NB4 (cell line): ENCODE measurements around the gene STK10.

Experiments used
- DNase-seq: peaks from one replicate; pipeline ENCODE4 v3.0.0; 2010; ENCODE audit warnings: low read depth
- H3K4me3 ChIP-seq: one replicate; pipeline ENCODE4 v1.5.1; 2011; ENCODE audit warnings: mild to moderate bottlenecking, low read depth, low read length, moderate library complexity
- MAX ChIP-seq: IDR thresholded peaks from 2 replicates; pipeline ENCODE4 v1.6.1; 2011; ENCODE audit warnings: low read depth, low read length
- MYC ChIP-seq: IDR thresholded peaks from 2 replicates; pipeline ENCODE4 v1.6.1; 2011; ENCODE audit warnings: low read depth, low read length
- POLR2A ChIP-seq: IDR thresholded peaks from 2 replicates; pipeline ENCODE4 v1.6.1; 2011; ENCODE audit warnings: mild to moderate bottlenecking; ENCODE audit not compliant: insufficient read length; ENCODE audit errors: extremely low read depth
- TF ChIP-seq, protein P1 (sequence below): IDR thresholded peaks from one replicate; pipeline ENCODE4 v1.5.1; 2012; ENCODE audit warnings: low read depth, low read length

Gene STK10

GRCh38 chr5:172007175-172008110 is 180.6 kb downstream of the STK10 start:
- peak overlapping the region; percentile 90 for H3K4me3 ChIP-seq

GRCh38 chr5:172006321-172007174 is 181.5 kb downstream of the STK10 start, which contains the start of gene FBXW11:
TSS of gene FBXW11 (minus strand) at chr5:172006638. CDS start at chr5:172006502, 136 bp downstream.
- H3K4me3 ChIP-seq: peak within 1 kb of the TSS; percentile 90
- peak; percentile 85 for TF ChIP-seq POLR2A
- peak; percentile 64; the same call in 1 of the 2 replicates for TF ChIP-seq MAX
- TF ChIP-seq MYC: no peak
- DNase-seq: peak; percentile 96

More at GRCh38 chr5:172007175-172008110, 180.6 kb downstream of the STK10 start:
- peak; percentile 31 for DNase-seq
- no peak for TF ChIP-seq POLR2A
- TF ChIP-seq MAX: no peak
- TF ChIP-seq, protein P1, sequence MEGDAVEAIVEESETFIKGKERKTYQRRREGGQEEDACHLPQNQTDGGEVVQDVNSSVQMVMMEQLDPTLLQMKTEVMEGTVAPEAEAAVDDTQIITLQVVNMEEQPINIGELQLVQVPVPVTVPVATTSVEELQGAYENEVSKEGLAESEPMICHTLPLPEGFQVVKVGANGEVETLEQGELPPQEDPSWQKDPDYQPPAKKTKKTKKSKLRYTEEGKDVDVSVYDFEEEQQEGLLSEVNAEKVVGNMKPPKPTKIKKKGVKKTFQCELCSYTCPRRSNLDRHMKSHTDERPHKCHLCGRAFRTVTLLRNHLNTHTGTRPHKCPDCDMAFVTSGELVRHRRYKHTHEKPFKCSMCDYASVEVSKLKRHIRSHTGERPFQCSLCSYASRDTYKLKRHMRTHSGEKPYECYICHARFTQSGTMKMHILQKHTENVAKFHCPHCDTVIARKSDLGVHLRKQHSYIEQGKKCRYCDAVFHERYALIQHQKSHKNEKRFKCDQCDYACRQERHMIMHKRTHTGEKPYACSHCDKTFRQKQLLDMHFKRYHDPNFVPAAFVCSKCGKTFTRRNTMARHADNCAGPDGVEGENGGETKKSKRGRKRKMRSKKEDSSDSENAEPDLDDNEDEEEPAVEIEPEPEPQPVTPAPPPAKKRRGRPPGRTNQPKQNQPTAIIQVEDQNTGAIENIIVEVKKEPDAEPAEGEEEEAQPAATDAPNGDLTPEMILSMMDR: no peak
- TF ChIP-seq MYC: no peak

DNA sequence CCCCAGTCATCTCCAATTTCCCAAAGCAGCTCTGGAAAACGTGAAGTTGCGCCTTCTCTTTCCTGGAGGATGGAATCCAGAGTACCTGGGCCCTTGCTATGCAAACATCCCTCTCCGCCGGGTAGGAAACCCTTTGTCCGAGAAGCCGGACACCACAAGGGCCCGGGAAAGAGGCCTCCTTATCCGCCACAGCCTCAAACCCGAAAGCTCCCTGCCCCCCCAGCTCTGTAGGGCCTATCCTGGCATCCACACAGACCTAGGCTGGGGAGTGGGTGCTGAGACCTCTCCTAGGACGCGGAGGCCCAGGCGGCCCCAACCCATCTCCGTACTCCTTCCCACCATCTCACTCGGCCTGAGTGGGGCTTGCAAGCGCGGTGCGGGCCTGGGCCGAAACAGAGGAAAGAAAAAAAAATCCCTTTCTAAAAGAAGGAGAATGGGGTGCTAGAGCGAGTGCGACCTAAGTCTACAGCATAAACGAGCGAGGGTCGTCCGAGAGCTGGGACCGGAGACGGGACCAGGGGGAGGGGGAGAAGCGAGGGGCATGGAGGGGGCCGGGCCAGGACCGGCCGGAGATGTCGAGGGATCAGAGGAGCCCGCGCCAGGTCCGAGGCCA is 182.2 kb downstream of the STK10 start:
- peak; percentile 40 for DNase-seq
- TF ChIP-seq MAX (no peak), MYC (no peak), POLR2A (no peak)
- TF ChIP-seq, protein P1: no peak
- peak overlapping the region; percentile 90 for H3K4me3 ChIP-seq

GRCh38 chr5:172004824-172005237 is 183.2 kb downstream of the STK10 start:
- DNase-seq: peak; percentile 46
- TF ChIP-seq, protein P1: no peak
- no peak for TF ChIP-seq POLR2A
- no peak for TF ChIP-seq MYC
- TF ChIP-seq MAX: no peak

DNA sequence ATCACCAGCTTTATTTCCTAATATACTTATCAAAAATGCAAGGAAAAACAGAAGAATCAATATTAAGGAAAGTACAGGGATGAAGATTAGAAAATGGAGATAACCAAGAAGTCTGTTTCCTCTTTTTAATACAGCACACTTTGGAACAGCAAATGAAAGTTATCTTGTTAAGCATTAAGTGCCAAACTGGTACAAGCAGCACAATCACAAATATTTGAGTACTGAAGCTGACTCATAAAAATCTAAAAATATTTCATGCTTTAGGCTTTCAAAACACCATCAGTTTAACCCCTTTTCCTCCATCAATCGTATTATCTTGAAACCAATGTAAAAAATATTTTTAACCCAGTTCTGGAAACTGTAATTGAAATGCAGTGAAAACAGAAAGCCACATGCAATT is 184.3 kb downstream of the STK10 start:
- DNase-seq: no peak
- TF ChIP-seq MAX (no peak), MYC (no peak), POLR2A (no peak)
- TF ChIP-seq, protein P1: no peak
- no peak overlapping the region for H3K4me3 ChIP-seq

More at GRCh38 chr5:172004824-172005237, 183.2 kb downstream of the STK10 start:
- peak overlapping the region; percentile 90 for H3K4me3 ChIP-seq
